Limb (tissue), 2 donors: ENCODE measurements around the gene IL18R1.

Experiments used
- DNase-seq, 2 donors: peaks; one replicate each; pipeline ENCODE4 v3.0.0-alpha.2; 2016; ENCODE audit errors: extremely low spot score in 2 of 2

Gene IL18R1

GRCh38 chr2:102432386-102432785 lies 76.8 kb downstream of the IL18R1 start:
- DNase-seq: no peak

- DNase-seq: no peak
Measured at GRCh38 chr2:102433973-102434654, 78.5 kb downstream of the IL18R1 start.

GRCh38 chr2:102434655-102435381 lies 79.2 kb downstream of the IL18R1 start:
- no peak for DNase-seq

- no peak for DNase-seq
Measured at GRCh38 chr2:102435741-102436140, 80.1 kb downstream of the IL18R1 start.

GRCh38 chr2:102436323-102436722 lies 80.7 kb downstream of the IL18R1 start:
- DNase-seq: no peak

GRCh38 chr2:102437122-102437521 lies 81.5 kb downstream of the IL18R1 start:
- DNase-seq: no peak

GRCh38 chr2:102438111-102438510 lies 82.5 kb downstream of the IL18R1 start:
- DNase-seq: no peak

- DNase-seq: no peak
Measured at GRCh38 chr2:102438578-102438977, 83.0 kb downstream of the IL18R1 start.

GRCh38 chr2:102439065-102439695 lies 83.6 kb downstream of the IL18R1 start:
- DNase-seq: no peak

- DNase-seq: peak in 1 of 2 donors; percentile 22
Measured at GRCh38 chr2:102442967-102443828, 87.6 kb downstream of the IL18R1 start.

GRCh38 chr2:102444233-102444632 lies 88.6 kb downstream of the IL18R1 start:
- no peak for DNase-seq

- DNase-seq: no peak
Measured at GRCh38 chr2:102446936-102447335, 91.3 kb downstream of the IL18R1 start.
